Daoy (cell line): ENCODE data around the gene KCNQ1OT1. TPM values are rescaled to one million over a fixed set of nuclear protein-coding genes. Genes with fewer than 3 reads are reported as not detected.

ENCODE experiments used
- DNase-seq: peaks from one replicate; pipeline ENCODE4 v3.0.0-alpha.2; 2015; ENCODE audit warnings: low read depth
- total RNA-seq: library from RNA; depleted of rRNA; stranded (reverse); fragments of >200 nt; shearing (Covaris generic); gene quantifications from 2 replicates; pipeline ENCODE4 v1.2.3, GENCODE V29; 2014

Gene KCNQ1OT1
- total RNA-seq, 1 experiment from 2014 or later: 1.1 TPM

DNA sequence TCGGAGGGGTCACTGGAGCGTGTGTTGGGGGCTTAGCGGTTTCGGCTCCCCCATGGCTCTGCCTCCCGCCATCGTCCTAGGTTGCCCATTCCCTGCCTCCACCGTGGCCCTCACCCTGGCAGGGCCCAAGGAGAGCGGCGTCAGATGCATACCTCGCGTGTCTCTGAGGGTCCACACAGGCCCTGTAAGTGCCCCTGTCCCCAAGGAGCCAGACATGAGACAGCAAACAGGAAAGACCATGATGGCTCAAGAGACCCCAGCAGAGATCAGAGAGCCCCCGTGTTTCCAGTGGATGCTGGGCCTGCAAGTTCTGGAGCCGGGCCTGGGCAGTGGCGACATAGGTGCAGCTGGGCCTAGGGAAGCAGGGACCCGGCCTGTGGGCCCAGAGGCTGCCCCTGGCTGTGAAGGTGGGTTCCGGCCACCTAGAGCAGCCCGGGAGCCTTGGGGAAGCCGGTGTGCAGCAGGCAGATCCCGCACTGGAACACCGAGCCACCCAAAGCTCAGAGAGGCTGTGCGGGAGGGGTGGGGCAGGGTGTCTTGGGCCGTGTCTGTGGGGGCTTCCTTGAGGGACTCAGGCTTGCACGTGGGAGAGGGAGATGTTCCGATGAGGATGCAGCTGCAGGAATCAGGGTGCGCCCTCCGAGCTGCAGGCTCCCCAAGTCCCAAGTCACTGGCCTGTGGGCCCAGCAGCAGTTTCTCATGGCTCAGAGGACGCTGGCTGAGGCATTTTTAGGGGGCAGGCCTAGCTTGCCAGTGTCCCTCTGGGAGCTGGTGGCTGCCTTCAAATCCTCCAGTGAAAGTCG, 126.4 kb downstream of the KCNQ1OT1 start:
- DNase-seq: no peak

DNA sequence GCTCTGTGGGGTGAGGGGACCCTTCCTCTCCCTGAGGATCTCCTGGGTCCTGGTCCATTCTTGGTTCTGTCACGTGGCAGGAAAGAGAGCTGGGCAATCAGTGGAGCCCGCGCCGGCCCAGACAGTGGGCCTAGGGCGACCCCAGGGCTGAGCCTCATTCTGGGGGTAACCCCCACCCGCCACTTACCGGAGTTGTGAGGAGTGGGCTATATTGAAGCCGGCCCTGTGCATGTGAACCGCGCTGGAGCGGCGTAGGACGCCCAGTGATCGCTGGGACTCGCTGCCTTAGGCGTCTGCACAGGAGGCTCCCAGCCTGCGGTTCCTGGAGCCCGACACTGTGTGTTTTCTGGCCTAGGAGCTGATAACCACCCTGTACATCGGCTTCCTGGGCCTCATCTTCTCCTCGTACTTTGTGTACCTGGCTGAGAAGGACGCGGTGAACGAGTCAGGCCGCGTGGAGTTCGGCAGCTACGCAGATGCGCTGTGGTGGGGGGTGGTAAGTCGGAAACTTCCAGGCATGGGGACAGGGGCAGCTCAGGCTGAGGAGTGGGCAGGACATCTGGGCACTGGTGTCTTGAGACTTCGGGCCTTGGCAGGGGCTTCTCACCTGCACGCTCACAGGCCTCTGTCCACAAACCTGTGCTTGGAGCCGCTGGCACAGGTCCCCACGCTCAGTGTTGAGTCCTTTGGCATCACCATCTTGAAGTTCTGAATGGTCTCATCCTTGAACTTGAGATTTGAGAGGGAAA, 127.1 kb downstream of the KCNQ1OT1 start:
- no peak for DNase-seq

DNA sequence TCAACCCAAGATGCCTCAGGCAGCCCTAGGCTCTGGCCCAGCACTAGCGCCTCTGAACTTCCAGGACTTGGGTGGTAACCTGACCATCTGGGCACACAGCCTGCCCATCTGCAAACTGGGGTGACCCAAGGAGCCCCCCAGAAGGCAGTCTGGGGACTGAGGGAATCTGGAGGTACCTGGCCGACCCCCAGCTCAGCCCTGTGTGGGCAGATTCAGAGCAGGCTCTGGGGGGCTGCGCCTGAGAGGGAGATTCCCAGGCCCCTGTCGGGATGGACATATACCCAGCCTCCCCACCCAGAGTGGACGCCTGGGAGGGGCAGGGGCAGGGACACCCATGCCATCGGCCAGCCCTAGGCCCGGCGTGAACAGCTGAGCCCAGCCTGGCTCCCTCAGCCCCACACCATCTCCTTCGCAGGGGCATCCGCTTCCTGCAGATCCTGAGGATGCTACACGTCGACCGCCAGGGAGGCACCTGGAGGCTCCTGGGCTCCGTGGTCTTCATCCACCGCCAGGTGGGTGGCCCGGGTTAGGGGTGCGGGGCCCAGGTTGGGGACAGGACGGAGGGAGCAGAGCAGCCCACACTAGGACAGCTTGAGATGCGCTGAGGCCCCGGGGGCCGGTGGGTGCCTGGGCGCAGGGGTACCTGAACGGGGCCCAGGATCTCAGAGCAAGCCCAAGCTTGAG, 128.1 kb downstream of the KCNQ1OT1 start:
- DNase-seq: no peak

DNA sequence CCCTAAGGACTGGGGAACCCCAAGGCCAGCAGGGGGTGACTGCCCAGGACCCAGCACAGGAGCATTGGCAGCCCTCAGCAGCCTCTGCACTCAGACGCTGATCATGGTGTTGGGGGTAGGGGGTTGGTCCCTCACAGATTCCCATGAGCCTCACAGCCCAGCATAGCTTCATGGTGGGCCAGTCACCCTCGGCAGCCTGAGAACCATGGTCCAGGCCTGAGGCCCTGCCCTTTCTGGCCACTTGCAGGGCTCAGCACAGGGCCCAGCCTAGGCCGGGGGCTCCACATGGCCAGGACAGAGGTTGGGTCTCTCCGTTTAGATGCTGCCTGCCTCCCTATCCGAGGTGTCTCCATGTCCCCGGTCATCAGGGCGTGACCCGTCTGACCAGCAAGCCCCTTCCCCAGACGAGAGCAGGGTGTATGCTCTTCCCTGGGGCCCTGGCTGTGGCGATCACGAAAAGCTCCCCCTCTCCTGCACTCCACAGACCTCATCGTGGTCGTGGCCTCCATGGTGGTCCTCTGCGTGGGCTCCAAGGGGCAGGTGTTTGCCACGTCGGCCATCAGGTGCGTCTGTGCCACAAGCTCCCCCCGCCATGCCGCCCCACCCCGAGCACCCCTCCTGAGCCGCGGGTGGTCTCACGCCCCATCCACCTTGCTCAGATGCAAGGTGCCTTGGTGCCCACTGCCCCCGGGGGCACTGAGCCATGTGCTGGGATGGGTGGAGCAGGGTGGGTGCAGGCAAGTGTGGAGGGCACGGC, 128.8 kb downstream of the KCNQ1OT1 start:
- DNase-seq: no peak

- DNase-seq: no peak
Observed at GRCh38 chr11:2570211-2570811, 129.5 kb downstream of the KCNQ1OT1 start.

DNA sequence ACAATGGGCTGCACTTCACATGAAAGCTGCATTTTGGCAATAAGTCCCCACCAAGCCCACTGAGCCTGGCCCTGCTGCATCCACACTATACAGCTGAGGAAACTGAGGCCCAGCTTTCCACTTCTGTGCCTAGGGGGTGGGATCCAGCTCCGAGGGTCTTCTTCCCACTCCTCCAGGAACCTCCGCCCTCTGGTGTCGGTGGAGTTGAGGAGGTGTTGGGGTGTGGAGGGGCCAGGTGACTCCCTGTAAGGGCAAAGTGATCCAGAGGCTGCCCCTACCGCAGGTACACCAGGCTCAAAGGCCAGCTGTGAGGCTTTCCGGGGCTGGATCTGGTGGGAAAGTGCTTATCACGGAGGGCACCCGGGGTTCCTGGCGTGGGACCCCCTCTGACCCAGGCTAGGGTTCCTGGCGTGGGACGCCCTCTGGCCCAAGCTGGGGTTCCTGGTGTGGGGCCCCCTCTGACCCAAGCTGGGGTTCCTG, 130.0 kb downstream of the KCNQ1OT1 start:
- DNase-seq: no peak

DNA sequence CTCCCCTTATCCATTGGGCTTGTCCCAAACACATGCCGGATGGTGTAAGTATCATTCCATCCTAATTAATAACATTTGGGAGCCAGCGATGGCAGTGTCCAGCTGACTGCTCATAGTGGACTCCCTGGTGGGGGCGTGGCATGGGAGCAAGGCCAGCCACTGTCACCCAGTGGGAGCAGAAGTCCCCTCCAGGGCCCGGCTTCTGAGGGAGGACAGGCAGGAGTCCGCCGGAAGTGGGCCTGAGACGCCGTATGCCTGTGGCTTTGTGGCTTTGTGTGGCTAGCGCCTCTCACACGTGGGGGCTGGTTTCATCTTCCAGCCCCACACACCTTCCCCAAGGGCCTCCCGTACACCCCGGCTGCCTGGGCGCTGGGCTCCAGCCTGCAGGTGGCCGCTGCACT, 130.5 kb downstream of the KCNQ1OT1 start:
- no peak for DNase-seq

DNA sequence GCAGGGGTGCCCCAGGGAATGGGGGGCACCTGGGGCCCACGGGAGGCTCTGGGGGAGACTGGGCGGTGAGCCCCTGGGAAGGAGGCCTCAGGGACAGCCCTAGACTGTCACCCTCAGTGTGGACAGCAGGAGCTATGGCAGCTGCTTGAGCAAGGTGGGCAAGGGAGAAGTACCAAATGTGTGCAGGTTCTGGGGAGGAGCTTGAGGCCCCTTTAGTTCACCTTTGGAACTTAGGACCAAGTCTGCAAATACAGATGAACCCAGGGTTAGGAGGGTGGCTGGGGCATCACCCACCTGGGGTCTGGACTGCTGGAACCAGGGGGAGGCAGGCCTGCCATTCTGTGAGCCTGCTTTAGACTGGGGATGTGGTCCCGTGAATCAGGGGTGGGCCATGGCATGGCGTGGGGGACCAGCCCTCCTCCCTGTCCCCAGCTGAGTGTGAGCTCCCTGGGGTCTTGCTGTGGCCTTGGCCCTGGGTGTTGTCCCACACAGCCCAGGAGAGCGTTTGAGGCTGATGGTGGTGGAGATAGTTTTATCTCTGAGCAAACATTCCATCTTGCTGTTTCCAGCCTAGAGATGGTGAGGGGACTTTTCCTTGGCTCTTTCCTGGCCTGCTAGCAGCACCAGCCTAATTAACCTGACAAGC, 132.6 kb downstream of the KCNQ1OT1 start:
- no peak for DNase-seq

DNA sequence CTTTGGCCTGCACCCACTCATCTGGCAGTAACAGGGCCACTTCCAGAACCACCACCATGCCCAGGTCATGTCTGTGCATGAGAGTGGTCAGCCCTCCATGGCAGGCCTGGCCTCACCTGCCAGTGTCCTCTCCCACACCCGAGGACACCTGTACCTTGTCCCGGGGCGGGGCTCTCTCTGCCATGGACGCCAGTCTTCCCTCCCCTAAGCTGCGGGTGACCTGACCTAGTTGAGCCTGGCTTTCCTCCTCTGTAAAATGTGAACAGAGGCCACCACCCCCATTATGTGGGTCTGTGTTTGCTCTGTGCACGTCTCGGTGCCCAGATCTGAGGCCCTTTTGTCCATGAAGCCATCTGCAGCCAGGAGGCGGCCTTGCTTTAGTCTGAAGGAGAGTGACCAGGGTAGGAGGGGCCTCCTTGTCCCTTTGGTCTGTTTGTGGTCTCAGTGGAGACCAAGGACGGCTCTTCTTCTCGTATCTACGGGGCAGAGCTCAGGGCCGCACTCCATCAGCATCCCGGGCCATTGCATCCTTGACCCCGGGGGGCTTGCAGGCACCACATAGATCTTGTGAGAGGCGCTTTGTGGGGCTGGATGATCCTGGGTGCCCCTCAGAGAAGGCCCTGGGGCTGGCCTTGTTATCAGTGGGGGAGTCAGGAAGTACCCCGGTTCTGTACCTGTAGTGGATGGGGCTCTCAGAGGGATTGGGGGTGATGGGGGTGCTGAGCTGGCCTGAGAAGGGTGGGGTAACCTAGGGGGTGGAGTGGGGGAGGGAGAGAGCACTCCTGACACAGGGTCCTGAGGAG, 133.4 kb downstream of the KCNQ1OT1 start:
- DNase-seq: no peak

DNA sequence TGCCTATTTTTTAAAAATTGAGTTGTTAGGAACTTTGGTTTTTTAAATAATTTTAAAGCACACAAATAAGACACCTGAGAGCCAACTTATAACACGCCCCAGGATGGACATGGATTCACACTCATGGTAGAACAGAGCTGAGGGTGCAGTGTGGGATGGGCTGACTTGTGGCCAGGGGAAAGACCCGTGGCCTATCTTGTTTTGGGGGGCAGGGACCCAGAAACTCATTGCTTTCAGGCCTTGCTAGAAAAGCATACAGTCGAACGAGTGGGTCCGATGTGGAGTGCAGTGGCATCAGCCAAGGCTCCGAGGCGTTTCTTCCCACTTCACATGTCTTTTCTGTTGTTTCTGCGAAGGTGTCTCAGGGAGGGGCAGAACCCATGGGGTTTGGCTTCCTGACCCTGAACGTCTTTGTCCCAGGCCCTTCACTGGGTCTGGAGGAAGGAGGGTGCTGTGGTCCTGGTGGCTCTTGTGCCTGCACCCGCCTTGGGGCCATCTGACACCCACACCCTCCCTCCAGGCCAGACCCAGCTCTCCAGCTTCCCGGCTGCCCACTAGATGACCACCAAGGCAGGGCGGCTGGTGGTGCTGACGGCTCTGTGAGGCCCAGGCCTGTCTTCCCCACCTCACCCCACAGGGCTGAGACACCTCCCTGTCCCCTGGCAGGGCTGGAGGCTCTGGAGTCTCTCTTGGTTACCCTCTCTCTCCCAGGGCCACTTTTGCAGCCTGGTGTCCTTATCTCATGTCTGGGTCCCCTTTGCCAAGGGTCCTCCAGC, 134.2 kb downstream of the KCNQ1OT1 start:
- DNase-seq: no peak

DNA sequence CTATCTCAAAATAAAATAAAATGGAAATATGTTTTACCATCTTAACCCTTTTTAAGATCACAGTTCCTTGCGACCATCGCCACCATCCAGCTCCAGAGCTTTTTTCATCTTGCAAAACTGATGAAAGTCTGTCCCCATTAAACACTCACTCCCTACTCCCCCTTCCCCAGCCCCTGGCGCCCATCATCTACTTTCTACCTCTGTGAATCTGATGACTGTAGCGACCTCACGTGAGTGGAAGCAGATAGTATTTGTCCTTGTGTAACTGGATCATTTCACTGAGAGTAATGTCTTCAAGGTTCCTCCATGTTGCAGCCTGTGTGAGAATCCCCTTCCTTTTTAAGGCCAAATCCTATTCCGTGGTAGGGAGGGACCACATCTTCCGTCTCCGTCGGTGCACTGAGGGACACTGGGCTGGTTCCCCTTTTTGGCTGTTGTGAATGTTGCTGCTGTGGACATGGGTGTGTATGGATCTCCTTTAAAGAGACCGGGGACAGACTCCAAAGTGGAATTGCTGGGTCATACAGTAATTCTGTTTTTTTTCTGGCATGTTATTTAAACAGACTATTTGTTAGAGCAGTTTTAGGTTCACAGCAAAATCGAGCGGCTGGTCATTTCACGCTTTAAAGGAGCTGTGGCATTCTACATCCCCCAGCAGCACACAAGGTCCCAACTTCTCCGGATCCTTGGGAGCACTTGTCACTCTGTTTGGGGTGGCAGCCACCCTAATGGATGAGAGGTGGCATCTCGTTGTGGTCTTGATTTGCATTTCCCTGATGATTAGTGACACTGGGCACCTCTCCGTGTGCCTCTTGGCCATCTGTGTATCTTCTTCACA, 135.0 kb downstream of the KCNQ1OT1 start:
- no peak for DNase-seq

- no peak for DNase-seq
Observed at GRCh38 chr11:2564008-2564530, 135.7 kb downstream of the KCNQ1OT1 start.

DNA sequence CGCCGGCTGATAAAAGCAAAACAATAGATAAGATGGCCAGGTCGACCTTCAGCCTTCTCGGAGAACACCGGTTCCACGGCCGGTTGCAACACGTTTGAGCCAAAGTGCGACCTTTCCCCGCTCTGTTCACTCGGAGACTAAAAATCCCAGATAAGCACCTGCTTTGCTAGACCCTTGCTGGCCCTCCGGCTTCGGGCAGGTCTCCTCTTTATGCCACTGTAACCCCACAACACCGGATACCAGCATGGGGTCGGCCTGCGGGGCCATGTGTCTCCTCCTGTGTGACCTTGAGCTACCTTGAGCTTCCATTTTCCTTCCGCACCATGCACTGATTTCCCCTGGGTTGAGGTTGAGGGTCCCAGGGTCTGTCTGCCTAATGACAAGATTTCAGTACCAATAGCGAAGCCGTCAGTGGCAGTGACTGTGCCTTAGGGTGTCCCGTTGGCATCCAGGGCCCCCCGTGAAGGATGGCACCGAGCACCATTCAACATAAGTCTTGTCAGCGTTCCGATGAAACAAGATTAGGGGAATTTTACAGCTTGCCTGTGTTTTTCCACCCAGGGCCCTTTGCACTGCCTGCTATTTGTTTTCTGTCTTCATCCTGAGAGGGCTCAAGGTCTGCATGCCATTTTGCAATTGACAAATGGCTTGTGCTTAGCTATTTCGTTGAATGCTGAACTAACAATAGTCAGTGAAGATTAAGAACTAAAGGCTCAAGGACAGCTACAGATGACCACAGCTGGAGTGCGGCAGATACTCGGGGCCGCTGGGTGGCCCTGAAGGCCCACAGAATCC, 136.4 kb downstream of the KCNQ1OT1 start:
- DNase-seq: no peak

GRCh38 chr11:2562890-2563212, 136.9 kb downstream of the KCNQ1OT1 start:
- no peak for DNase-seq

GRCh38 chr11:2561696-2562581, 137.9 kb downstream of the KCNQ1OT1 start:
- DNase-seq: no peak
